Choroid plexus epithelial cell (primary cell): ENCODE data around the gene MEMO1.

Source experiments
- DNase-seq: peaks from one replicate; pipeline ENCODE4 v3.0.0-alpha.2; 2010; ENCODE audit warnings: low read depth
- H3K4me3 ChIP-seq: 2 replicates; pipeline ENCODE4 v1.5.1; 2011; ENCODE audit warnings: low read depth, mild to moderate bottlenecking, control low read depth, low read length, moderate library complexity
- CTCF ChIP-seq: conservative IDR thresholded peaks from 2 replicates; pipeline ENCODE4 v1.5.1; 2011; ENCODE audit warnings: low read depth, mild to moderate bottlenecking, control low read depth, inconsistent platforms, low read length, moderate library complexity

MEMO1 gene

GRCh38 chr2:31832363-31832762, 178.4 kb downstream of the MEMO1 start:
- no peak for DNase-seq
- H3K4me3 ChIP-seq, result no peak overlapping the region
- TF ChIP-seq CTCF, result no peak

DNA sequence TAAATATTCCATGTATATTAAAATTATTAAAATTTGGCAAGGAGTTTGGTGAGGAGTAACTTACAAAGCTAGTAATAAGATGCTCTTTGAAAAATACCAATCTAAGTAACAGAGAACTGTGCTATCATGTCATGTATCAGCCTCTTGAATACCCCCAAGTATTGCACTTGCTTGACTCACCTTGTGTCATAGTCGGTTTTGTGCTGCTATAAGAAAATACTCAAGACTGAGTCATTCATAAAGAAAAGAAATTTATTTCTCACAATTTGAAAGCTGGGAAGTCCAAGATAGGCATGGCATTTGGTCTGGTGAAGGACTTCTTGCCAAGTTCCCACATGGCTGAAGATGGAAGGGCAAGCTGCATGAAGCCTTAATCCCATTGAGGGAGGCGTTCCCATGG, 179.2 kb downstream of the MEMO1 start:
- no peak for TF ChIP-seq CTCF
- DNase-seq, result no peak
- H3K4me3 ChIP-seq, result no peak overlapping the region

DNA sequence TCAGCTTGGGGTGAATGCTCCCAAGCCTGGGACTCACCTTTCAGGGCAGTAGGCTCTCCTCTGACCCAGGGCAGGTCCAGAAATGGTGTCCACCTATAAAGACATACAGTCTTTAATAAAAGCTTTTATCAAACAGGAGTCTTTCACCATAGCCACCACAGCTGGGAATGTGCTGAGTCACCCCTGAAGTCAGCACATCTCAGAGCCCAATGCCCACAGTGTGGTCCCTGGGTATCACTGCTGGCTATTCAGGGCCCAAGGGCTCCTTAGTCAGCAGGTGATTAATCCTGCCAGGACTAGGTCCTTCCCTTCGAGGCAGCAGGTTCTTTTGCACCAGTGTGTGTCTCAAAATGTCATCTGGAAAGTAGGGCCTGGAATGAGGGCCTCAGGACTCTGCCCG, 181.9 kb downstream of the MEMO1 start:
- DNase-seq, result no peak
- H3K4me3 ChIP-seq, result no peak overlapping the region
- no peak for TF ChIP-seq CTCF

- no peak for DNase-seq
- TF ChIP-seq CTCF, result no peak
- H3K4me3 ChIP-seq, result no peak overlapping the region
Observed at GRCh38 chr2:31823558-31823957, 187.2 kb downstream of the MEMO1 start.

DNA sequence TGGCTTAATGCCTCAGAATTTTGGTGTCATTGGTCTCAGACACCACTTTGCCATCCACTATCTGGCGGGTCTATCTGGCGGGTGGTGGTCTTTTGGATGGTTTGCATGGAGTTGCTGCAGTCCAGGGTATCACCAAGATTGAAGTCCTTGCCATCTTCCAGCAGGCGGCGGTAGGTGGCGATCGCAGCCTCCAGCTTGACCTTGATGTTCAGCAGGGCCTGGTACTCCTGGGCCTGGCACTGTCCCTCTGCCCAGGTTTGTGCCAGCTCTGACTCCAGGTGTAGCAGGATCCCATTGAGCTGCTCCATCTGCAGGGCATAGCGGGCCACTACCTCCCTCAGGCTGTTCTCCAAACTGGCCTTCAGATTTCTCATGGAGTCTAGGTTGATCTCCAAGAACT, 188.2 kb downstream of the MEMO1 start:
- no peak for DNase-seq
- H3K4me3 ChIP-seq, result no peak overlapping the region
- no peak for TF ChIP-seq CTCF
